SJSA1 (cell line): ENCODE results near the gene CA9. TPM values are rescaled to one million over a fixed set of nuclear protein-coding genes. Genes with fewer than 3 reads are reported as not detected.

Experiments
- DNase-seq, 2 experiments: peaks; one replicate each; pipeline ENCODE4 v3.0.0-alpha.2; 2015 to 2020; ENCODE audit warnings: low spot score in 2 of 2, low read depth in 1 of 2
- H3K27ac ChIP-seq: fragments of 250-450 bp; sonication (Bioruptor Pico); 2 replicates; pipeline ENCODE4 v1.5.1; 2020; ENCODE audit warnings: mild to moderate bottlenecking, moderate library complexity
- H3K27me3 ChIP-seq: fragments of 250-450 bp; sonication (Bioruptor Pico); replicated peaks from 2 replicates; pipeline ENCODE4 v1.5.1; 2020; ENCODE audit warnings: mild to moderate bottlenecking, moderate library complexity
- H3K36me3 ChIP-seq: fragments of 250-450 bp; sonication (Bioruptor Pico); 2 replicates; pipeline ENCODE4 v1.5.1; 2020; ENCODE audit warnings: mild to moderate bottlenecking
- H3K4me1 ChIP-seq: fragments of 250-450 bp; sonication (Bioruptor Pico); replicated peaks from 2 replicates; pipeline ENCODE4 v1.6.1; 2021; ENCODE audit warnings: mild to moderate bottlenecking
- H3K4me3 ChIP-seq: fragments of 250-450 bp; sonication (Bioruptor Pico); 2 replicates; pipeline ENCODE4 v1.5.1; 2020; ENCODE audit warnings: mild to moderate bottlenecking
- H3K9me3 ChIP-seq: fragments of 250-450 bp; sonication (Bioruptor Pico); replicated peaks from 2 replicates; pipeline ENCODE4 v1.5.1; 2020; ENCODE audit warnings: mild to moderate bottlenecking
- total RNA-seq: library from RNA; depleted of rRNA; stranded (reverse); fragments of >200 nt; shearing (Covaris generic); gene quantifications from 2 replicates; pipeline ENCODE4 v1.2.3, GENCODE V29; 2014

CA9 gene
- total RNA-seq, 1 experiment from 2014 or later: not detected

GRCh38 chr9:35687306-35687705, 13.6 kb downstream of the CA9 start:
- no peak for DNase-seq
- Histone ChIP-seq H3K36me3 (peaks cover 70% of the 10 kb centered on the region), H3K4me1 (peaks cover 24% of the 10 kb centered on the region), H3K9me3 (no peaks in the 10 kb centered on the region), H3K4me3 (no peak overlapping the region), H3K27ac (no peak overlapping the region), H3K27me3 (no peaks in the 10 kb centered on the region)

- DNase-seq: no peak
- peaks cover 63% of the 10 kb centered on the region for H3K36me3 ChIP-seq
- peak overlapping the region; percentile 60 for H3K4me3 ChIP-seq
- H3K4me1 ChIP-seq: peaks cover 24% of the 10 kb centered on the region
- no peaks in the 10 kb centered on the region for H3K27me3 ChIP-seq
- H3K9me3 ChIP-seq: no peaks in the 10 kb centered on the region
- no peak overlapping the region for H3K27ac ChIP-seq
These were observed 14.3 kb downstream of the CA9 start for GRCh38 chr9:35687972-35688557.

DNA sequence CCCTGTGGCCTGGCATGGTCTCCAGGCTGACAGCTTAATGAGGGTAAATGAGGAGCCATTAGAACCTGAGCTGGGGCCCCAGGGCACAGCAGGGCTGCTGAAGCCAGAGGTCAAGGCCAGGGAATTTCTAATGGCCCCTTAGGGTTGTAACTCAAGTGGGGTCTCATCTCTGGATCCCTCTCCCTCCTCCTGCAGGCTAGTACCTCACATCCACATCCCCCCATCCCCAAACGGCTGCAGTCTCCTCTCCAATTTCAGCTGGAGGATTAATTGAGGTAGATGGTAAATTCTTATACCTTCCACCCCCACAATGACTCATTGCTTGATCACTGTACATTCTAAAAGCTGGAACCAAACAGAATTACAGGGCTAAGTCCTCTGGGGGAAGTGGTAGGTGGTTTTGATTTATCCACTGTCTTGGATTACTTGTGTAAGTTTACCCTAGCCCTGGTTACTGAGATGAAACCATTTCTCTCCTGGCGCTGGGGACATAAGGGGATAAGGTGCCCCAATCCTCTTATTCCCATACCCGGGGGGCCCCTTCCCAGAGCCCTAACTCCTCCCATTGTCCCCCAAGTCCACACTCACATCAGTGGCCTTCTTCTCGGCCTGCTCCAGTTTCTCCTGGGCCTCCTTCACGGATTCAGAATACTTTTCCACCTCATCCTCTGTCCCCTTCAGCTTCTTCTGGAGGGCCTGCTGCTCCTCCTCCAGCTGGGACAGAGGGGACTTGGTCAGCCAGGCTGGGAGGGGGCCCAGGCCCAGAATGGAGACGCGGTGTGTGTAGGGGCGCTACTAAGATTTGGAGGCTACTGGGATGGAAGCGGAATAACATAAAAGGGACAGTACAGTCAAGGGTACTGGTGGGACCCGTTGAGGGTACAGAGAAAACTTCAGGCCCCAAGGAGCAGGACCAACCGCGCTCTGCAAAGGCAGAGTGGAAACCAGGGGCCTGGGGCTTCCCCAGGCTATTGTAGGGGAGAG, 15.1 kb downstream of the CA9 start:
- H3K27ac ChIP-seq: peak overlapping the region; percentile 17; the same call in 1 of the 2 replicates
- peaks cover 24% of the 10 kb centered on the region for H3K4me1 ChIP-seq
- no peaks in the 10 kb centered on the region for H3K9me3 ChIP-seq
- H3K4me3 ChIP-seq: peak overlapping the region; percentile 60
- H3K27me3 ChIP-seq: no peaks in the 10 kb centered on the region
- peak in 1 of 2 experiments; percentile 27 for DNase-seq
- H3K36me3 ChIP-seq: peaks cover 55% of the 10 kb centered on the region

DNA sequence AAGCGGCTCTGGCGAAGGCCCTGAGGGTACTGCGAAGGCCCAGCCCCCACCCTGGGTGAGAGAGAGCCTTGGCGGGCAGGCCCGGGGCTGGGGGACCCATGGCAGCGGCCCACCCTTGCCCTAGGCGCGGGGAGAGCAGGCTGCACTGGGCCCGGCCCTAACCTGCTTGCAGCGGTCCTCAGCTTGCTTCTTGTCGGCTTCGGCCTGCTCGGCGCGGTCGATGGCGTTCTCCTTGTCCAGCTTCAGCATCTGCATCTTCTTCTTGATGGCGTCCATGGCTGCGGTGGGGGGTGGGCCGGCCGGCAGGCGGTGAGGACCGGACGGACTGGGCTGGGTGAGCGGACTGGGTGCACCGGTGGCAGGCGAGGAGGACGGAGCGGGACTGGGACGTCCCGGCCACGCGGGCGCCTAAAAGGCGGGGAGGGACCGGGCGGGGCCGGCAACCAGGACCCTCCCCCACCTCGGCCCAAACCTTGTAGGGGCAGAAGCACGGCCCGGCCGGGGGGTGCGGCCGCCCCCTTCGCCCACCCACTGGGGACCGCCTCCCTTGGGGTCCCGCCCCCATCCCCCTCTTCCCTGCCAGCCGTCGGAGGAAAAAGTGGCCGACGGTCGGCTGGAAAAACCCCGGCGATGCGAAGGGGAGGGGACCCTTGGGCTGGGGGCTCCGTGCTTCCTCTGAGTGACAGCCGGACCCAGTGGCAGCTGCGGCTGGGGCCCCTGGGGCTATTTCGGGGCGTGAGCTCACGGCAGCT, 16.0 kb downstream of the CA9 start, which contains the start of gene TPM2:
Gene TPM2, minus strand, starts transcription at position 384 of the 752 bp plus-strand sequence. Its CDS starts 108 bp downstream, at position 276.
- Histone ChIP-seq H3K9me3 (no peaks in the 10 kb centered on the region), H3K27ac (peak within 1 kb of the TSS; percentile 77)
- DNase-seq: peak; percentile 79 to 88

DNA sequence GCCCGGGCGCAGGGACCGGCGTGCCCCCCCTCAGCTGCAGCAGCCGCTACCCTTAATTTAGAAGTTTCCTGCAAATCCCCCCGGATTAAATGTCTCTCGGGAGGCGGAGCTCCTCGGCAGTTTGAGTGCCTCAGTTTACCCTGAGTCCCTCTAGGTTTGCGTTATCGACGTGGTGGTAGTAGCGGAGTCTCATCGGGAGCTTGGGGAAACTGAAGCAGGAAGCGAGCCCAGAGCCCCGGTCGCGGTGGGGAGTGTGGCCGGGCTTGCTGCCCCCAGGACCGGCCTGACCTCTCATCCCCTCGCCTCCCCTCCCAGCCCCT, 16.5 kb downstream of the CA9 start:
- peaks cover 41% of the 10 kb centered on the region for H3K36me3 ChIP-seq
- DNase-seq: no peak

More for the DNA sequence above, 16.0 kb downstream of the CA9 start, which contains the start of gene TPM2:
- no peaks in the 10 kb centered on the region for H3K27me3 ChIP-seq
- peaks cover 25% of the 10 kb centered on the region for H3K4me1 ChIP-seq
- peak within 1 kb of the TSS; percentile 60 for H3K4me3 ChIP-seq
- peaks cover 46% of the 10 kb centered on the region for H3K36me3 ChIP-seq

GRCh38 chr9:35690614-35691333, 17.0 kb downstream of the CA9 start:
- peaks cover 37% of the 10 kb centered on the region for H3K36me3 ChIP-seq

More for the DNA sequence above, 16.5 kb downstream of the CA9 start:
- peak overlapping the region; percentile 57 for H3K27ac ChIP-seq
- H3K4me1 ChIP-seq: peaks cover 30% of the 10 kb centered on the region
- H3K4me3 ChIP-seq: peak overlapping the region; percentile 60
- H3K9me3 ChIP-seq: no peaks in the 10 kb centered on the region
- H3K27me3 ChIP-seq: no peaks in the 10 kb centered on the region

DNA sequence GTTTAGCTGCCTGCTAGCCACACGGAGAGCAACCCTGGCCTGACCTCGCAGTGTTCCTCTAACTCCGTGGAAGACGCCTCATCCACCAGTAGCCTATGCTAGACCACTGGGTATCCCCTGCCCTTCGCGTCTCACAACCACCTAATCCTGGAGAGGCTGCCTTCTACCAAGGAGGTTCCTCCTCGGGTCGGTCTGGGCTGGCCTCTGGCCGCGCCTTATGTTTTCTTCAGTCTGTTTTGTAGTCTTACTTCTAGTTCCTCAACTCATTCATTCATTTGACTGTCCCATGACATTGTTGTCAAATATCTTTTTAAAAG, 17.6 kb downstream of the CA9 start:
- DNase-seq: no peak
- H3K36me3 ChIP-seq: peaks cover 37% of the 10 kb centered on the region
- H3K27me3 ChIP-seq: no peaks in the 10 kb centered on the region
- H3K4me1 ChIP-seq: peaks cover 35% of the 10 kb centered on the region
- peak overlapping the region; percentile 60 for H3K4me3 ChIP-seq
- peak overlapping the region; percentile 77; the same call in 1 of the 2 replicates for H3K27ac ChIP-seq
- H3K9me3 ChIP-seq: no peaks in the 10 kb centered on the region

More at GRCh38 chr9:35690614-35691333, 17.0 kb downstream of the CA9 start:
- Histone ChIP-seq H3K4me3 (peak overlapping the region; percentile 60), H3K27ac (peak overlapping the region; percentile 77), H3K27me3 (no peaks in the 10 kb centered on the region), H3K4me1 (peaks cover 33% of the 10 kb centered on the region), H3K9me3 (no peaks in the 10 kb centered on the region)
- peak; percentile 44 to 74 for DNase-seq

GRCh38 chr9:35691757-35692301, 18.1 kb downstream of the CA9 start:
- Histone ChIP-seq H3K36me3 (peaks cover 39% of the 10 kb centered on the region), H3K4me1 (peaks cover 32% of the 10 kb centered on the region), H3K27ac (no peak overlapping the region), H3K4me3 (no peak overlapping the region), H3K27me3 (no peaks in the 10 kb centered on the region), H3K9me3 (no peaks in the 10 kb centered on the region)
- DNase-seq: no peak

GRCh38 chr9:35695943-35696401, 22.2 kb downstream of the CA9 start:
- no peaks in the 10 kb centered on the region for H3K9me3 ChIP-seq
- no peaks in the 10 kb centered on the region for H3K27me3 ChIP-seq
- no peak overlapping the region for H3K27ac ChIP-seq
- H3K4me3 ChIP-seq: no peak overlapping the region
- DNase-seq: no peak
- H3K4me1 ChIP-seq: peaks cover 16% of the 10 kb centered on the region
- H3K36me3 ChIP-seq: peaks cover 44% of the 10 kb centered on the region

DNA sequence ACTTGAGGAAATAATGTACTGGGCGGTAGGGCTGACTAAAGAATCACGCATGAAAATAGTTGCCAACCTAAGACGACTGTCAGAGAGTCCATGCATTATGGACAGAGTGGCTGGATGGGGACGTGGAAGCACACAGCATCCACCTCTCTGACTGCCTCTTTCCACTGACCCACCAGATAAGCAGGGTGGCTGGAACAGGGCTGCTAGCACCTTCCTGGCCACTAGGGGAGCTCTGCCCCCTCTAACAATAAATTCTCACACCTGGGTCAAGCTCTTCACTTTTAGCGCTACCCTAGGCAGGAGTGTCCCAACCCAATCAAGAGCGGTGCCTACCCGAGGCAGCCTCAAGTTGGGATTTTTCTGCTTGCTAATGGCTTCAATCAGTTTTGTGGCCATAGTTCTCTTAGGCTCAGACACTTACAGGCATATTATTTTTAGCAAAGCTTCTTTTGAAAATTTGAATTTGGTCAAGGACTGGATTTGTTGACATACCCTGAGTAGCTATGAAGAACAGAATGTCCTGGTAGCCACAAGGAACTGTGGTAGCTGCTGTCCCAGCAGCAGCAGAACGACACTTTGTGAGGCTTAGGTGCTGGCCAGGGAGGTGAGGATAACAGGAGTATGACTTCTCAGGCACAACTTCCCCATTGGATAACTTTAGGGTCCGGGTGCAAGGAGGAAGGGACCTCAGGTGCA, 22.9 kb downstream of the CA9 start:
- H3K36me3 ChIP-seq: peaks cover 48% of the 10 kb centered on the region

GRCh38 chr9:35697486-35697885, 23.8 kb downstream of the CA9 start:
- no peaks in the 10 kb centered on the region for H3K27me3 ChIP-seq
- no peak overlapping the region for H3K4me3 ChIP-seq
- no peak for DNase-seq
- no peak overlapping the region for H3K27ac ChIP-seq
- no peaks in the 10 kb centered on the region for H3K9me3 ChIP-seq
- peaks cover 10% of the 10 kb centered on the region for H3K4me1 ChIP-seq
- peaks cover 56% of the 10 kb centered on the region for H3K36me3 ChIP-seq

More for the DNA sequence above, 22.9 kb downstream of the CA9 start:
- H3K9me3 ChIP-seq: no peaks in the 10 kb centered on the region
- no peak overlapping the region for H3K4me3 ChIP-seq
- H3K4me1 ChIP-seq: peaks cover 10% of the 10 kb centered on the region
- H3K27me3 ChIP-seq: no peaks in the 10 kb centered on the region
- H3K27ac ChIP-seq: no peak overlapping the region
- DNase-seq: peak in 1 of 2 experiments; percentile 26

DNA sequence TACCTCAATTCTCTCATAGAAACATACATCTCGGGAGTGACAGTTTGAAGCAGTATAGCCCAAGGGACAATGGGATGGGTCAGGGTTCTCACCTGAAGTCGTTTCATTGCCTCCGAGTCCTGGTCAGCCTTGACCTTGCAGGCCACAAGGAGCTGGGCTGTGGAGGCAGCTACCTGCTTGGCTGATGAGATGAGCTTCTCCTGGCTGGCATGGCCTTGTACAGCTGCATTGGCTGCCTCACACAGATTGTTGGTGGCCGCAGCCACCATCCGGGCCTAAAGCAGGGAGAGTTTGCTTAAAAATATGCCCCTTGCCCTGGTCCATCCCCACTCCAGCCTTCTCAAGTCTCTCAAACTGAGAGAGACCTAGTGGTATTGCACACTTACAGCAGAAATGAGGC, 24.5 kb downstream of the CA9 start:
- Histone ChIP-seq H3K9me3 (no peaks in the 10 kb centered on the region), H3K27ac (no peak overlapping the region), H3K27me3 (no peaks in the 10 kb centered on the region), H3K4me3 (no peak overlapping the region), H3K36me3 (peaks cover 63% of the 10 kb centered on the region), H3K4me1 (peaks cover 10% of the 10 kb centered on the region)
- no peak for DNase-seq
